ENCODE results near the gene CAPNS1.

DNA sequence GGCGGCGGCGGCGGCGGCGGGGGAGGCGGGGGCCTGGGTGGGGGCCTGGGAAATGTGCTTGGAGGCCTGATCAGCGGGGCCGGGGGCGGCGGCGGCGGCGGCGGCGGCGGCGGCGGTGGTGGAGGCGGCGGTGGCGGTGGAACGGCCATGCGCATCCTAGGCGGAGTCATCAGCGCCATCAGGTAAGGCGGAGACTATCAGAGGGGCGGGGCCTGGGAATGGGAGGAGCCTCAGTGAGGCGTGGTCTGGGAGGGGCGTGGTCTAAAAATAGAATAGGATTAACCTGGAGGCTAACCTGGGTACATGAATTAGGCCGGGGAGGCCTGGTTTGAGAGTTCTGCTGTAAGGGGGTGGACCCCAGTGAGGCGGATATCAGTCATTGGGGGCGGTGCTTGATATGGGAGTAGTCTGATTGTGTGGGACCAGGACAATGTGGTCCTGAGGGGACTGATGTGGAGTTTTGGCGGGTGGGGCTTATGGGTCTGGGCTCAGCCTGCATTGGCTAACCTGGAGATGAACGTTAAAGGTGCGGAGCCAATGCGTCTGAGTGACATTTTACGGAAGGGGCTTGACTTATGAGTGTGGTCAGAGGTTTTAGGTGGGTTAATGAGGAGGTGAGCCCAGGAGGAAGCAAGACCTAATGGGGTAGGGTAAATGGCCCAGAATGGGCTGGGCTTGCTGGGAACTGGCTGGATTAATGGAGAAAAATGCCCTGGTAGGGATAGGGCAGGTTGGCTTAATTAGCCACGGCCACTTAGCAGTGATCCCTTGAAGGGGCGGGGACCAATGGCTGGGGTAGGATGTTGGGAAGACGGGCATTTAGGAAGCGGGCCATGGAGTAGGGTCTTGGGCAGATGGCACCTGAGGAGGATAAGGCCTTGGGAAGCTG is 1.4 kb downstream of the CAPNS1 start:
- TF ChIP-seq POLR2A (IDR thresholded peaks at IDR 0.05; ENCODE audit: low read length) (peak; percentile 58), CHD2 (IDR thresholded peaks at IDR 0.05; ENCODE audit: low read length, partially characterized antibody) (no peak)
- TF ChIP-seq, protein P1, sequence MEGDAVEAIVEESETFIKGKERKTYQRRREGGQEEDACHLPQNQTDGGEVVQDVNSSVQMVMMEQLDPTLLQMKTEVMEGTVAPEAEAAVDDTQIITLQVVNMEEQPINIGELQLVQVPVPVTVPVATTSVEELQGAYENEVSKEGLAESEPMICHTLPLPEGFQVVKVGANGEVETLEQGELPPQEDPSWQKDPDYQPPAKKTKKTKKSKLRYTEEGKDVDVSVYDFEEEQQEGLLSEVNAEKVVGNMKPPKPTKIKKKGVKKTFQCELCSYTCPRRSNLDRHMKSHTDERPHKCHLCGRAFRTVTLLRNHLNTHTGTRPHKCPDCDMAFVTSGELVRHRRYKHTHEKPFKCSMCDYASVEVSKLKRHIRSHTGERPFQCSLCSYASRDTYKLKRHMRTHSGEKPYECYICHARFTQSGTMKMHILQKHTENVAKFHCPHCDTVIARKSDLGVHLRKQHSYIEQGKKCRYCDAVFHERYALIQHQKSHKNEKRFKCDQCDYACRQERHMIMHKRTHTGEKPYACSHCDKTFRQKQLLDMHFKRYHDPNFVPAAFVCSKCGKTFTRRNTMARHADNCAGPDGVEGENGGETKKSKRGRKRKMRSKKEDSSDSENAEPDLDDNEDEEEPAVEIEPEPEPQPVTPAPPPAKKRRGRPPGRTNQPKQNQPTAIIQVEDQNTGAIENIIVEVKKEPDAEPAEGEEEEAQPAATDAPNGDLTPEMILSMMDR (IDR thresholded peaks at IDR 0.05), result no peak
- TF ChIP-seq, protein P2, sequence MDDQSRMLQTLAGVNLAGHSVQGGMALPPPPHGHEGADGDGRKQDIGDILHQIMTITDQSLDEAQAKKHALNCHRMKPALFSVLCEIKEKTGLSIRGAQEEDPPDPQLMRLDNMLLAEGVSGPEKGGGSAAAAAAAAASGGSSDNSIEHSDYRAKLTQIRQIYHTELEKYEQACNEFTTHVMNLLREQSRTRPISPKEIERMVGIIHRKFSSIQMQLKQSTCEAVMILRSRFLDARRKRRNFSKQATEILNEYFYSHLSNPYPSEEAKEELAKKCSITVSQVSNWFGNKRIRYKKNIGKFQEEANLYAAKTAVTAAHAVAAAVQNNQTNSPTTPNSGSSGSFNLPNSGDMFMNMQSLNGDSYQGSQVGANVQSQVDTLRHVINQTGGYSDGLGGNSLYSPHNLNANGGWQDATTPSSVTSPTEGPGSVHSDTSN (IDR thresholded peaks at IDR 0.05), result no peak

Measured in A549 (cell line).